Kidney (tissue), 14 donors: ENCODE measurements around the gene ADSS1. TPM values are rescaled to one million over a fixed set of nuclear protein-coding genes. Genes with fewer than 3 reads are reported as not detected.
A peak's percentile ranks its signal among the peaks of the same experiment; 100 is the strongest.

Experiments
- DNase-seq, 5 donors: peaks; one replicate each; pipeline ENCODE4 v3.0.0-alpha.2; 2013 to 2020
- FAIRE-seq: peaks from 2 replicates; lab custom pipeline; 2012; peaks lifted over from hg19 to GRCh38; lab: Jason Lieb, UNC
- H3K27ac ChIP-seq, 2 donors: one replicate each; pipeline ENCODE4 v1.7.0; 2013; ENCODE audit warnings: low read depth in 2 of 2, low read length in 2 of 2, inconsistent platforms in 1 of 2
- H3K27me3 ChIP-seq: one replicate; pipeline ENCODE4 v1.7.1; 2013; ENCODE audit warnings: low read length, inconsistent platforms; ENCODE audit not compliant: control insufficient read depth, insufficient read depth
- H3K36me3 ChIP-seq, 3 donors: one replicate each; pipeline versions ENCODE4 v1.7.0 to v1.7.1; 2013; ENCODE audit warnings: low read length in 3 of 3, control low read depth in 1 of 3, inconsistent platforms in 1 of 3; ENCODE audit not compliant: insufficient read depth in 3 of 3, control insufficient read depth in 2 of 3
- H3K4me1 ChIP-seq, 3 donors: one replicate each; pipeline versions ENCODE4 v1.7.0 to v1.7.1; 2013; ENCODE audit warnings: low read length in 3 of 3, inconsistent platforms in 1 of 3, low read depth in 1 of 3; ENCODE audit not compliant: control insufficient read depth in 2 of 3, insufficient read depth in 2 of 3
- H3K4me3 ChIP-seq, 3 donors: one replicate each; pipeline versions ENCODE4 v1.7.0 to v1.8.1; 2013; ENCODE audit warnings: low read length in 3 of 3, control low read depth in 1 of 3, inconsistent platforms in 1 of 3
- H3K9ac ChIP-seq, 3 donors: one replicate each; pipeline versions ENCODE4 v1.7.0 to v1.7.1; 2013; ENCODE audit warnings: low read length in 3 of 3, control low read depth in 1 of 3, inconsistent platforms in 1 of 3
- H3K9me3 ChIP-seq, 3 donors: one replicate each; pipeline versions ENCODE4 v1.7.0 to v1.7.1; 2013; ENCODE audit warnings: low read length in 3 of 3, control low read depth in 1 of 3, inconsistent platforms in 1 of 3; ENCODE audit not compliant: control insufficient read depth in 2 of 3, insufficient read depth in 1 of 3
- CTCF ChIP-seq: IDR thresholded peaks from 3 replicates; pipeline ENCODE4 v1.5.1; 2012; ENCODE audit warnings: mild to moderate bottlenecking, moderate library complexity, borderline replicate concordance; ENCODE audit not compliant: insufficient read depth; ENCODE audit errors: extremely low read depth
- intact Hi-C: fragments of 100-400 bp; cut with DNase I; formaldehyde crosslinking; loops from one replicate; pipeline ENCODE4 v1.11.1; 2022
- polyA plus RNA-seq: library from polyadenylated mRNA; stranded (reverse); fragments of 350-450 nt; fragmentation: Illumina TruSeq; extraction: RNeasy Lipid Tissue Mini Kit (QIAGEN cat#74804); gene quantifications from one replicate; pipeline ENCODE4 v1.2.3, GENCODE V29; 2014; ENCODE audit warnings: low read depth, low replicate concordance; ENCODE audit not compliant: insufficient read depth
- total RNA-seq: library from RNA; stranded (reverse); fragmentation: NEBNext Ultra II Directional; extraction: Animal tissue kit (Norgen Biotek cat#: 25700); gene quantifications from one replicate; pipeline ENCODE4 v1.2.1, GENCODE V29; 2021
- donor health status: control.
- donor health status: control.
- donor health status: control.
- donor health status: control.
- donor health status: control.
- donor health status: DM: yes; HTN: yes; CAD: no.
- donor health status: Normal renal cell carcinoma (clear cell type).

ADSS1 gene
- total and polyA plus RNA-seq, 2 donors from 2014 or later: 7.5 to 16.5 TPM

DNA sequence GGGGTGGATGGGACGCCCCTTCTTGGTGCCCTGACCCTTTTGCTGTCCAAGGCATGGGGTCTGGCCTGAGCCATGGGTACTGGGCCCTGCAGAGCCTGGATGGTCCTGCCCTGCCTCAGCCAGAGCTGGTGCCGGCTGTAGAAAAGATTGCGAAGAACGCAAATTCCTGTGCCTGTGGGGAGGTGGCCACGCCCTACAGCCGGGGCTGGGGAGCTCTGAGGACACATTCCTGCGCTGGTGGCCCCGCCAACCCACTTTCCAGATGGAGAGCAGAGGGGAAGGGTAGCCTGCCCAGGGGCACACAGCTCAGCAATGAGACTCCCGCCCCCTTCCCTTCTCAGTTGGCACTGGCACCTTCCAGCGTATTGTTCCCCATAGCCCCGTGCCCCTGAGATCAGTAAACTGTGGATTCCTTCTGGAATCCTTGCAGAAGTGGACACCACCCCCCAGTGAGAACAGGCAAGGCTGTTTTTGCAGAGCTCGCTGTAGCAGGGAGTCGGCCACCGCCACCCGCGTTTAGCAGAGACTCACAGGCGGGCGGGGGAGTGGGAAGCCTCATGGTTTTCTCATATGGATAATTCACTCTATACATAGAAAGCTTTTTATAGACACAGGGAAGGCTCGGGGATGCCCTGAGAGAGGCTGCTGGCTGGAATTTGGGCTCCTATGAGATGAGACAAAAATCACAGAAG lies 26.0 kb upstream of the ADSS1 start:
- intact Hi-C loops: no loop called here
- FAIRE-seq: no peak
- H3K27ac ChIP-seq: no peak overlapping the region
- DNase-seq: peak in 1 of 5 donors; percentile 19
- H3K9me3 ChIP-seq: no peaks in the 10 kb centered on the region
- H3K9ac ChIP-seq: no peak overlapping the region
- TF ChIP-seq CTCF: no peak
- no peaks in the 10 kb centered on the region for H3K27me3 ChIP-seq
- no peak overlapping the region for H3K4me3 ChIP-seq
- H3K4me1 ChIP-seq: peaks cover 0 to 27% (median 0%) of the 10 kb centered on the region in 3 donors
- H3K36me3 ChIP-seq: no peaks in the 10 kb centered on the region

DNA sequence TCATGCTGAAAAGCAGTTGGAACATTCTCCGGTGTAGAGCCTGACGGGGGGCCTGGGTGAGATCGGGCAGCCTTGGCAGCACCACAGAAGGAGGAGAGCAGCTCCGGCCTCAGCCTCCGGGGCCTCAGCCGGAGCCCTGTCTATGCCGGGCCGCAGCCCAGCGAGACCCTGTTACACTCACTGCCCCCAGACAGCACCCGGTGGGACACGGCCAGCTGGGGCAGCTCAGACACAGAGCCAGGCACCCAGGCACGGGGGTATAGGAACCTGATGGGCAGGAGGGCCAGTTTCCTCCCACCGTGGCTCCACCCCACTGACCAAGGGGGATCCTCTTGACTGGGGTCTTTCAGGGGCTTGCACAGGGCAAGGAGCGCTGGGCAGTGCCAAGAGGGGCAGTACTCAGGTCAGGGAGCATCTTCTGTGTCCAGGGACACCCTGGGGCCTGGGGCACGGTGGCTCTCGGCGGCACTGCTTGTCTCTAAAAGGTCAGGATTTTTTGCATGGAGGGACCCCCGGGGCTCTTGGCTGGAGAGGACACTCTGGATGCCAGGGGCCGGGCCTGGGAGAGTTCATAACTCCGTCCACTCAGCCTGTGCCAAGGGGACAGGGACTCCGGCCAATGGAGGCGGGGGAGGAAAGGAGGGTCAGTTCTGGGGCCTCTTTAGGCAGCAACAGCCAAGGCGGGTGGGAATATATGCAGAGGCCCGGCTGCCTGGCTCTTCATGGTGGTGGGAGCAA lies 25.2 kb upstream of the ADSS1 start:
- H3K27ac ChIP-seq: no peak overlapping the region

GRCh38 chr14:104699426-104699748 lies 24.6 kb upstream of the ADSS1 start:
- intact Hi-C loops: no loop called here
- Histone ChIP-seq H3K9me3 (no peaks in the 10 kb centered on the region), H3K36me3 (peaks cover 0 to 3% (median 2%) of the 10 kb centered on the region in 3 donors), H3K27ac (no peak overlapping the region), H3K9ac (no peak overlapping the region), H3K27me3 (no peaks in the 10 kb centered on the region), H3K4me1 (peaks cover 0 to 24% (median 0%) of the 10 kb centered on the region in 3 donors), H3K4me3 (no peak overlapping the region)
- TF ChIP-seq CTCF: no peak
- FAIRE-seq: no peak
- DNase-seq: no peak

More for the DNA sequence above, 25.2 kb upstream of the ADSS1 start:
- Histone ChIP-seq H3K27me3 (no peaks in the 10 kb centered on the region), H3K9ac (no peak overlapping the region), H3K36me3 (no peaks in the 10 kb centered on the region), H3K4me3 (no peak overlapping the region), H3K9me3 (no peaks in the 10 kb centered on the region), H3K4me1 (peaks cover 0 to 27% (median 0%) of the 10 kb centered on the region in 3 donors)
- intact Hi-C loops: no loop called here
- FAIRE-seq: no peak
- peak in 1 of 5 donors; percentile 30 for DNase-seq
- no peak for TF ChIP-seq CTCF
